LNCAP (cell line): Measurements from ENCODE around the gene CLRN3.

Source experiments
- CTCF ChIP-seq: fragments of 450-650 bp; IDR thresholded peaks from 2 replicates; pipeline ENCODE4 v1.5.1; 2017; ENCODE audit warnings: mild to moderate bottlenecking

Gene CLRN3

GRCh38 chr10:127890216-127890615, 2.5 kb downstream of the CLRN3 start:
- TF ChIP-seq CTCF, result no peak

GRCh38 chr10:127889605-127890195, 3.0 kb downstream of the CLRN3 start:
- no peak for TF ChIP-seq CTCF

- no peak for TF ChIP-seq CTCF
Measured at GRCh38 chr10:127888521-127889312, 4.0 kb downstream of the CLRN3 start.

GRCh38 chr10:127887541-127888415, 5.0 kb downstream of the CLRN3 start:
- TF ChIP-seq CTCF, result no peak

GRCh38 chr10:127886371-127887051, 6.2 kb downstream of the CLRN3 start:
- TF ChIP-seq CTCF, result no peak

- no peak for TF ChIP-seq CTCF
Measured at GRCh38 chr10:127884501-127884900, 8.2 kb downstream of the CLRN3 start.

- TF ChIP-seq CTCF, result no peak
Measured at GRCh38 chr10:127883516-127883915, 9.2 kb downstream of the CLRN3 start.
